ENCODE data around the gene UMODL1. TPM values are rescaled to one million over a fixed set of nuclear protein-coding genes. Genes with fewer than 3 reads are reported as not detected.

The UMODL1 gene
- total RNA-seq, 1 experiment from 2014 or later = not detected

DNA sequence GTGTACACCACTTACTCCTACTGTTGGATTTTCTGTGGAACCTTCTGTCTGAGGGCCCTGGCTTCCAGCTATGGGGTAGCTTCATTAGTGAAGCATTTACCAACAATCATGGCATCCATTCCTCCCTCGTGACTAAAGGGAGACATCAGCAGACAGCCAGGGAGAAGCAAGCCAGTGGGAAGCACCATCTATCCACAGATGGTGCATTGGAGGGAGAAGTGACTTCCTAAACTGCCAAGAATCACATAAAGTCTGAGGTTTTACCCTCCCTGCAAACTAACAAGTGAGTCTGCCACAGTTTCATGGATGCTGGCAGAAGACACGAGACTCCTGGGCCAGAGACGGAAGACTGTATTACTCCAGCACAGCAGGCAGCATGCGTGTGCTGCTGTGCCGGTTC is 31.4 kb downstream of the UMODL1 start:
- H3K4me3 Mint-ChIP-seq = no peak overlapping the region
- no peak overlapping the region for H3K27ac Mint-ChIP-seq
- H3K27ac ChIP-seq (ENCODE audit: insufficient read length, low read depth, low read length) = no peak overlapping the region

More for the DNA sequence above, 31.4 kb downstream of the UMODL1 start:
- Histone ChIP-seq H3K9ac (ENCODE audit: extremely low read depth, insufficient read length, low read length) (no peak overlapping the region), H2BK20ac (ENCODE audit: low read depth, low read length, poor library complexity, severe bottlenecking) (no peak overlapping the region), H2AFZ (ENCODE audit: low read length) (no peak overlapping the region), H3K79me2 (ENCODE audit: insufficient read depth, low read length) (no peaks in the 10 kb centered on the region), H4K91ac (ENCODE audit: insufficient read length, low read depth, low read length) (no peak overlapping the region), H2AK5ac (ENCODE audit: insufficient read length, low read length) (no peak overlapping the region), H3K56ac (ENCODE audit: insufficient read length, low read depth, low read length) (no peak overlapping the region), H4K8ac (replicated peaks; ENCODE audit: insufficient read length, low read depth, low read length) (no peak overlapping the region), H3K18ac (ENCODE audit: insufficient read length, low read depth, low read length) (no peak overlapping the region), H3K79me1 (ENCODE audit: insufficient read depth, low read depth, low read length, poor library complexity, severe bottlenecking) (no peaks in the 10 kb centered on the region), H3K27me3 (ENCODE audit: insufficient read depth, low read length) (no peaks in the 10 kb centered on the region), H3K23me2 (ENCODE audit: insufficient read length, low read depth, low read length, poor library complexity, severe bottlenecking) (no peaks in the 10 kb centered on the region), H3K4ac (ENCODE audit: low read depth, low read length) (no peak overlapping the region), H3K9me3 (ENCODE audit: control insufficient read depth, low read depth, low read length) (no peaks in the 10 kb centered on the region), H2BK15ac (ENCODE audit: low read depth, low read length) (no peak overlapping the region), H3K4me2 (ENCODE audit: insufficient read depth, insufficient read length, low read length) (no peak overlapping the region), H3K4me1 (ENCODE audit: insufficient read depth, low read length) (no peaks in the 10 kb centered on the region; the same call in 1 of the 2 replicates), H2BK12ac (ENCODE audit: insufficient read length, low read depth, low read length) (no peak overlapping the region), H4K20me1 (ENCODE audit: control insufficient read depth, insufficient read depth, insufficient read length) (no peaks in the 10 kb centered on the region), H3K14ac (ENCODE audit: insufficient read depth, low read length) (no peak overlapping the region), H3T11ph (ENCODE audit: low read length) (no peak overlapping the region), H2BK5ac (ENCODE audit: insufficient read length, low read length) (no peak overlapping the region), H4K5ac (ENCODE audit: insufficient read length, low read depth, low read length) (no peak overlapping the region), H2BK120ac (ENCODE audit: low read depth, low read length, poor library complexity, severe bottlenecking) (no peak overlapping the region), H3K23ac (ENCODE audit: insufficient read length, low read depth, low read length) (no peak overlapping the region)
- Mint-ChIP-seq H3K4me1 (peaks cover 12 to 13% of the 10 kb centered on the region in 2 experiments), H3K36me3 (ENCODE audit: insufficient read depth in 1 of 3, low read depth in 3 of 3) (no peaks in the 10 kb centered on the region; a peak in 1 of 7 replicates), H3K9me3 (no peaks in the 10 kb centered on the region), H3K27me3 (ENCODE audit: low read depth) (peaks cover 7% of the 10 kb centered on the region)
- DNase-seq = no peak
- WGBS (ENCODE audit: extremely low coverage, insufficient read length, low lambda C conversion rate) = no CpG with 5 or more reads among the region's 5 CpGs
- TF ChIP-seq, protein P1, sequence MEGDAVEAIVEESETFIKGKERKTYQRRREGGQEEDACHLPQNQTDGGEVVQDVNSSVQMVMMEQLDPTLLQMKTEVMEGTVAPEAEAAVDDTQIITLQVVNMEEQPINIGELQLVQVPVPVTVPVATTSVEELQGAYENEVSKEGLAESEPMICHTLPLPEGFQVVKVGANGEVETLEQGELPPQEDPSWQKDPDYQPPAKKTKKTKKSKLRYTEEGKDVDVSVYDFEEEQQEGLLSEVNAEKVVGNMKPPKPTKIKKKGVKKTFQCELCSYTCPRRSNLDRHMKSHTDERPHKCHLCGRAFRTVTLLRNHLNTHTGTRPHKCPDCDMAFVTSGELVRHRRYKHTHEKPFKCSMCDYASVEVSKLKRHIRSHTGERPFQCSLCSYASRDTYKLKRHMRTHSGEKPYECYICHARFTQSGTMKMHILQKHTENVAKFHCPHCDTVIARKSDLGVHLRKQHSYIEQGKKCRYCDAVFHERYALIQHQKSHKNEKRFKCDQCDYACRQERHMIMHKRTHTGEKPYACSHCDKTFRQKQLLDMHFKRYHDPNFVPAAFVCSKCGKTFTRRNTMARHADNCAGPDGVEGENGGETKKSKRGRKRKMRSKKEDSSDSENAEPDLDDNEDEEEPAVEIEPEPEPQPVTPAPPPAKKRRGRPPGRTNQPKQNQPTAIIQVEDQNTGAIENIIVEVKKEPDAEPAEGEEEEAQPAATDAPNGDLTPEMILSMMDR (conservative IDR thresholded peaks at IDR 0.05) = no peak
